IMR-90 (cell line): ENCODE data around the gene PKHD1. TPM values are rescaled to one million over a fixed set of nuclear protein-coding genes. Genes with fewer than 3 reads are reported as not detected.

Experiments used
- ATAC-seq: fragments of 200-7000 bp; cut with Tn5 transposase; 2 replicates; pipeline ENCODE4 v1.9.1; 2020; ENCODE audit warnings: low read depth, mild to moderate bottlenecking, moderate library complexity
- BruUV-seq: library from RNA; stranded (reverse); fragments of 400-500 nt; replicated peaks from 2 replicates; lab custom pipeline; 2021; lab: Mats Ljungman, UMichigan
- CTCF ChIA-PET: fragments of 300-600 bp; formaldehyde crosslinking; extraction: SDS; loops from one replicate; lab custom pipeline; 2021; ENCODE audit warnings: antibody characterized with exemption; lab: Yijun Ruan, JAX
- POLR2A ChIA-PET: fragments of 300-600 bp; sonication (Branson Sonifier 250); formaldehyde crosslinking; loops from one replicate; lab custom pipeline; 2022; ENCODE audit warnings: antibody characterized with exemption; ENCODE audit not compliant: unreplicated experiment; lab: Charles Lee
- DNase-seq: peaks from one replicate; pipeline ENCODE4 v3.0.0; 2013
- H2AFZ ChIP-seq: replicated peaks from 2 replicates; pipeline ENCODE3; 2013; ENCODE audit warnings: low read length, mild to moderate bottlenecking; ENCODE audit not compliant: poor library complexity
- H2AK5ac ChIP-seq: 2 replicates; pipeline ENCODE4 v1.6.1; 2013; ENCODE audit warnings: low read depth, low read length, inconsistent platforms
- H2AK9ac ChIP-seq: replicated peaks from 2 replicates; pipeline ENCODE3; 2013; ENCODE audit warnings: mild to moderate bottlenecking, low read depth, low read length, moderate library complexity; ENCODE audit not compliant: poor library complexity
- H2BK120ac ChIP-seq: 2 replicates; pipeline ENCODE4 v1.6.1; 2013; ENCODE audit warnings: low read depth, low read length, inconsistent platforms
- H2BK15ac ChIP-seq: 3 replicates; pipeline ENCODE4 v1.6.1; 2013; ENCODE audit warnings: low read depth, low read length, inconsistent platforms
- H2BK20ac ChIP-seq: 2 replicates; pipeline ENCODE4 v1.6.1; 2013; ENCODE audit warnings: low read depth, mild to moderate bottlenecking, inconsistent platforms, low read length, moderate library complexity
- H2BK5ac ChIP-seq: 2 replicates; pipeline ENCODE4 v1.6.1; 2013; ENCODE audit warnings: mild to moderate bottlenecking, low read depth, low read length, inconsistent platforms; ENCODE audit not compliant: poor library complexity, severe bottlenecking
- H3K14ac ChIP-seq: replicated peaks from 2 replicates; pipeline ENCODE4 v1.6.1; 2013; ENCODE audit warnings: low read depth, low read length, inconsistent platforms
- H3K18ac ChIP-seq: 2 replicates; pipeline ENCODE4 v1.6.1; 2013; ENCODE audit warnings: low read depth, low read length, control low read depth
- H3K23ac ChIP-seq: 2 replicates; pipeline ENCODE4 v1.6.1; 2013; ENCODE audit warnings: low read depth, low read length, inconsistent platforms
- H3K27ac ChIP-seq: 2 replicates; pipeline ENCODE4 v1.5.1; 2013; ENCODE audit warnings: mild to moderate bottlenecking, control low read depth, low read length; ENCODE audit not compliant: insufficient read depth
- H3K27me3 ChIP-seq: 2 replicates; pipeline ENCODE4 v1.6.1; 2013; ENCODE audit warnings: low read length; ENCODE audit not compliant: control insufficient read depth, insufficient read depth
- H3K36me3 ChIP-seq: 2 replicates; pipeline ENCODE4 v1.6.1; 2013; ENCODE audit warnings: low read length, mixed read lengths; ENCODE audit not compliant: control insufficient read depth, insufficient read depth
- H3K4ac ChIP-seq: 2 replicates; pipeline ENCODE4 v1.6.1; 2013; ENCODE audit warnings: low read depth, low read length, inconsistent platforms
- H3K4me1 ChIP-seq: 2 replicates; pipeline ENCODE4 v1.6.1; 2013; ENCODE audit warnings: low read length, mixed read lengths; ENCODE audit not compliant: control insufficient read depth, insufficient read depth
- H3K4me2 ChIP-seq: 2 replicates; pipeline ENCODE4 v1.6.1; 2013; ENCODE audit warnings: low read depth, mild to moderate bottlenecking, control low read depth, low read length, moderate library complexity
- H3K4me3 ChIP-seq: 2 replicates; pipeline ENCODE4 v1.5.1; 2013; ENCODE audit warnings: low read depth, mild to moderate bottlenecking, control low read depth, low read length, moderate library complexity; ENCODE audit not compliant: insufficient read depth
- H3K56ac ChIP-seq: 2 replicates; pipeline ENCODE4 v1.6.1; 2013; ENCODE audit warnings: low read length, inconsistent platforms; ENCODE audit not compliant: insufficient read depth; ENCODE audit errors: extremely low read depth
- H3K79me1 ChIP-seq, 2 experiments: 2 replicates each; pipeline ENCODE4 v1.6.1; 2013; ENCODE audit warnings: low read length in 2 of 2, inconsistent platforms in 1 of 2, low read depth in 1 of 2
- H3K9ac ChIP-seq: 2 replicates; pipeline ENCODE4 v1.6.1; 2013; ENCODE audit warnings: low read depth, low read length, control low read depth
- H3K9me1 ChIP-seq: 2 replicates; pipeline ENCODE4 v1.6.1; 2013; ENCODE audit warnings: low read length, inconsistent platforms; ENCODE audit not compliant: insufficient read depth
- H3K9me3 ChIP-seq: 2 replicates; pipeline ENCODE4 v1.6.1; 2013; ENCODE audit warnings: low read length; ENCODE audit not compliant: control insufficient read depth, insufficient read depth
- H4K20me1 ChIP-seq: 2 replicates; pipeline ENCODE4 v1.6.1; 2013; ENCODE audit warnings: low read length, inconsistent platforms; ENCODE audit not compliant: insufficient read depth
- H4K5ac ChIP-seq: 2 replicates; pipeline ENCODE4 v1.6.1; 2013; ENCODE audit warnings: mild to moderate bottlenecking, low read depth, low read length, control low read depth
- H4K8ac ChIP-seq, 2 experiments: 2 replicates each; pipeline ENCODE4 v1.6.1; 2013; ENCODE audit warnings: low read depth in 2 of 2, low read length in 2 of 2, control low read depth in 1 of 2, inconsistent platforms in 1 of 2
- H4K91ac ChIP-seq: 2 replicates; pipeline ENCODE4 v1.6.1; 2013; ENCODE audit warnings: low read depth, low read length, inconsistent platforms; ENCODE audit not compliant: insufficient read depth
- BHLHE40 ChIP-seq: fragments of 150-350 bp; IDR thresholded peaks from 2 replicates; pipeline ENCODE4 v1.6.1; 2016; ENCODE audit warnings: mild to moderate bottlenecking, low read depth, low read length
- CEBPB ChIP-seq: IDR thresholded peaks from 2 replicates; pipeline ENCODE4 v1.6.1; 2012; ENCODE audit warnings: low read depth, low read length, improper control_type of control experiment
- CHD1 ChIP-seq: IDR thresholded peaks from 2 replicates; pipeline ENCODE4 v1.6.1; 2012; ENCODE audit warnings: low read depth, low read length, improper control_type of control experiment
- FOS ChIP-seq: fragments of 150-350 bp; IDR thresholded peaks from 2 replicates; pipeline ENCODE4 v1.6.1; 2016; ENCODE audit warnings: low read depth, low read length
- MAFK ChIP-seq: IDR thresholded peaks from 2 replicates; pipeline ENCODE4 v1.6.1; 2012; ENCODE audit warnings: low read depth, low read length, improper control_type of control experiment
- MAZ ChIP-seq: IDR thresholded peaks from 2 replicates; pipeline ENCODE4 v1.6.1; 2012; ENCODE audit warnings: low read depth, mild to moderate bottlenecking, low read length, improper control_type of control experiment, moderate library complexity, borderline replicate concordance
- NFE2L2 ChIP-seq: fragments of 150-350 bp; IDR thresholded peaks from 2 replicates; pipeline ENCODE4 v1.6.1; 2016; ENCODE audit warnings: low read depth, mild to moderate bottlenecking, low read length
- POLR2A ChIP-seq: IDR thresholded peaks from 2 replicates; pipeline ENCODE4 v1.6.1; 2012; ENCODE audit warnings: mild to moderate bottlenecking, low read depth, low read length
- RAD21 ChIP-seq: IDR thresholded peaks from 2 replicates; pipeline ENCODE4 v1.6.1; 2012; ENCODE audit warnings: low read length, improper control_type of control experiment
- RCOR1 ChIP-seq: IDR thresholded peaks from 2 replicates; pipeline ENCODE4 v1.6.1; 2012; ENCODE audit warnings: mild to moderate bottlenecking, low read length, improper control_type of control experiment; ENCODE audit not compliant: insufficient replicate concordance
- RFX5 ChIP-seq: IDR thresholded peaks from 2 replicates; pipeline ENCODE4 v1.8.0; 2012; ENCODE audit warnings: low read depth, mild to moderate bottlenecking, low read length, moderate library complexity
- WGBS, 2 experiments: methylation state at CpG; one replicate each; pipeline versions ENCODE4 v1.1.5 to v1.1.7; 2013; ENCODE audit warnings: missing lambda C conversion rate in 2 of 2; ENCODE audit not compliant: insufficient read length in 1 of 2; ENCODE audit errors: extremely low coverage in 2 of 2; 5-methylcytosine and 5-hydroxymethylcytosine counted together
- dilution Hi-C: fragments of 300-500 bp; cut with HindIII; formaldehyde crosslinking; loops from one replicate; pipeline ENCODE4 v1.14.3; 2018; ENCODE audit warnings: low sequenced_read_pairs; ENCODE audit not compliant: unreplicated experiment
- in situ Hi-C: fragments of 300-500 bp; cut with MboI; formaldehyde crosslinking; loops from 3 replicates; pipeline ENCODE4 v1.14.3; 2019; ENCODE audit warnings: low sequenced_read_pairs, inconsistent platforms, mixed read lengths
- intact Hi-C: fragments of 100-400 bp; cut with micrococcal nuclease; formaldehyde crosslinking; loops from 2 replicates; pipeline ENCODE4 v1.10.0; 2022
- polyA plus RNA-seq, 3 experiments: library from polyadenylated mRNA; depleted of rRNA; stranded (reverse); fragments of >200 nt; gene quantifications; 2 replicates each; pipeline ENCODE4 v1.2.3, GENCODE V29; 2012; ENCODE audit warnings: low replicate concordance in 1 of 3
- total RNA-seq: library from RNA; depleted of rRNA; stranded (reverse); fragments of >200 nt; gene quantifications from 2 replicates; pipeline ENCODE4 v1.2.3, GENCODE V29; 2012
- TF ChIP-seq, protein P1 (sequence below): fragments of 150-350 bp; IDR thresholded peaks from 2 replicates; pipeline ENCODE4 v1.6.1; 2016; ENCODE audit warnings: low read depth, mild to moderate bottlenecking, low read length, moderate library complexity, borderline replicate concordance
- TF ChIP-seq, protein P2 (sequence below): conservative IDR thresholded peaks from 2 replicates; pipeline ENCODE4 v1.5.1; 2012; ENCODE audit warnings: mild to moderate bottlenecking, low read depth, low read length, improper control_type of control experiment

PKHD1 gene
- total and polyA plus RNA-seq, 2 of the 4 experiments (the other 2 are of a cell fraction): not detected

GRCh38 chr6:51927450-51927849 is 160.0 kb downstream of the PKHD1 start:
- dilution Hi-C loops: no loop called here
- H3K56ac ChIP-seq: no peak overlapping the region
- intact Hi-C loops: no loop called here
- ChIA-PET CTCF (no interaction called here), POLR2A (no interaction called here)
- no peak overlapping the region for H2BK20ac ChIP-seq
- TF ChIP-seq RCOR1 (no peak), CEBPB (no peak), CHD1 (no peak), POLR2A (no peak), FOS (no peak), BHLHE40 (no peak), RFX5 (no peak), RAD21 (no peak), MAZ (no peak), MAFK (no peak), NFE2L2 (no peak)
- TF ChIP-seq, protein P1, sequence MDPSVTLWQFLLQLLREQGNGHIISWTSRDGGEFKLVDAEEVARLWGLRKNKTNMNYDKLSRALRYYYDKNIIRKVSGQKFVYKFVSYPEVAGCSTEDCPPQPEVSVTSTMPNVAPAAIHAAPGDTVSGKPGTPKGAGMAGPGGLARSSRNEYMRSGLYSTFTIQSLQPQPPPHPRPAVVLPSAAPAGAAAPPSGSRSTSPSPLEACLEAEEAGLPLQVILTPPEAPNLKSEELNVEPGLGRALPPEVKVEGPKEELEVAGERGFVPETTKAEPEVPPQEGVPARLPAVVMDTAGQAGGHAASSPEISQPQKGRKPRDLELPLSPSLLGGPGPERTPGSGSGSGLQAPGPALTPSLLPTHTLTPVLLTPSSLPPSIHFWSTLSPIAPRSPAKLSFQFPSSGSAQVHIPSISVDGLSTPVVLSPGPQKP: no peak
- TF ChIP-seq, protein P2, sequence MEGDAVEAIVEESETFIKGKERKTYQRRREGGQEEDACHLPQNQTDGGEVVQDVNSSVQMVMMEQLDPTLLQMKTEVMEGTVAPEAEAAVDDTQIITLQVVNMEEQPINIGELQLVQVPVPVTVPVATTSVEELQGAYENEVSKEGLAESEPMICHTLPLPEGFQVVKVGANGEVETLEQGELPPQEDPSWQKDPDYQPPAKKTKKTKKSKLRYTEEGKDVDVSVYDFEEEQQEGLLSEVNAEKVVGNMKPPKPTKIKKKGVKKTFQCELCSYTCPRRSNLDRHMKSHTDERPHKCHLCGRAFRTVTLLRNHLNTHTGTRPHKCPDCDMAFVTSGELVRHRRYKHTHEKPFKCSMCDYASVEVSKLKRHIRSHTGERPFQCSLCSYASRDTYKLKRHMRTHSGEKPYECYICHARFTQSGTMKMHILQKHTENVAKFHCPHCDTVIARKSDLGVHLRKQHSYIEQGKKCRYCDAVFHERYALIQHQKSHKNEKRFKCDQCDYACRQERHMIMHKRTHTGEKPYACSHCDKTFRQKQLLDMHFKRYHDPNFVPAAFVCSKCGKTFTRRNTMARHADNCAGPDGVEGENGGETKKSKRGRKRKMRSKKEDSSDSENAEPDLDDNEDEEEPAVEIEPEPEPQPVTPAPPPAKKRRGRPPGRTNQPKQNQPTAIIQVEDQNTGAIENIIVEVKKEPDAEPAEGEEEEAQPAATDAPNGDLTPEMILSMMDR: no peak
- H3K36me3 ChIP-seq: no peaks in the 10 kb centered on the region
- no peak for DNase-seq
- no peak overlapping the region for H3K4me2 ChIP-seq
- no peak overlapping the region for H3K14ac ChIP-seq
- H4K20me1 ChIP-seq: no peaks in the 10 kb centered on the region
- no peaks in the 10 kb centered on the region for H3K79me1 ChIP-seq
- H3K27me3 ChIP-seq: no peaks in the 10 kb centered on the region
- no peak overlapping the region for H4K8ac ChIP-seq
- no peak for ATAC-seq
- no peaks in the 10 kb centered on the region for H3K9me3 ChIP-seq
- no peak overlapping the region for H3K27ac ChIP-seq
- no peak overlapping the region for H2BK15ac ChIP-seq
- H3K4me1 ChIP-seq: no peaks in the 10 kb centered on the region
- H3K4ac ChIP-seq: no peak overlapping the region
- no peak overlapping the region for H3K9ac ChIP-seq
- no peak overlapping the region for H3K4me3 ChIP-seq
- no peak overlapping the region for H2BK120ac ChIP-seq
- H3K18ac ChIP-seq: no peak overlapping the region
- H2AFZ ChIP-seq: no peak overlapping the region
- no peak overlapping the region for H4K91ac ChIP-seq
- no peak overlapping the region for H2AK5ac ChIP-seq
- H2AK9ac ChIP-seq: no peak overlapping the region
- in situ Hi-C loops: no loop called here
- no peak overlapping the region for H3K23ac ChIP-seq
- BruUV-seq: no TSS peak
- no peak overlapping the region for H4K5ac ChIP-seq
- no peaks in the 10 kb centered on the region for H3K9me1 ChIP-seq
- no peak overlapping the region for H2BK5ac ChIP-seq
- no CpG with 5 or more reads among the region's 1 CpG for WGBS, 2 experiments
